IPS-18c (cell line): ENCODE data around the gene CYP2U1.

Source experiments
- H3K4me3 ChIP-seq: 2 replicates; pipeline ENCODE4 v1.7.0; 2013; ENCODE audit warnings: low read depth, mild to moderate bottlenecking, low read length, moderate library complexity; ENCODE audit not compliant: insufficient read depth
- H3K9me3 ChIP-seq: one replicate; pipeline ENCODE4 v1.6.1; 2013; ENCODE audit warnings: mild to moderate bottlenecking, low read length, moderate library complexity; ENCODE audit not compliant: control insufficient read depth, insufficient read depth

Gene CYP2U1

GRCh38 chr4:107996949-107997788, 65.8 kb downstream of the CYP2U1 start:
- no peak overlapping the region for H3K4me3 ChIP-seq
- no peaks in the 10 kb centered on the region for H3K9me3 ChIP-seq

- H3K9me3 ChIP-seq = no peaks in the 10 kb centered on the region
- H3K4me3 ChIP-seq = no peak overlapping the region
These were observed 66.4 kb downstream of the CYP2U1 start for GRCh38 chr4:107997794-107998193.

- Histone ChIP-seq H3K9me3 (no peaks in the 10 kb centered on the region), H3K4me3 (no peak overlapping the region)
These were observed 68.7 kb downstream of the CYP2U1 start for GRCh38 chr4:107999932-108000539.

DNA sequence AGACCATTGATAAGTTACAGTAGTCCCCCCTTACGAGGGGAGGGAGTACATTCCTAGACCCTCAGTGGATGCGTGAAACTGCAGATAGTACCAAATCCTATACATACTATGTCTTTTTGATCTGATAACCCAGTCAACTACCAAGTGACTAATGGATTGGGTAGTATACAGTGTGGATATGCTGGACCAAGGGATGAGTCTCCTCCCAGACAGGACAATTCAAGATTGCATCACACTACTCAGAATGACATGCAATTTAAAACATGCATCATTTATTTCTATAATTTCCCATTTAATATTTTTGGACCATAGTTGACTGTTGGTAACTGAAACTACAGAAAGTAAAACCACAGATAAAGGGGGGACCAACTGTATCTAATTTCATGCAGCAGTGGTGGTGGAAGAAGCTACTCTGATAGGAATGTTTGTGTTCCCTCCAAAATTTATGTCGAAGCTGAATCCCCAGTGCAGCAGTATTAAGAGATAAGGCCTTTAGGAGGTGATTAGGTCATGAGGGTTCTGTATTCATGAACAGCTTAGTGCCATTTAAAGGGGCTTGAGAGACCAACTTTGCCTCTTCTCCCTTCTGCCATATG, 70.3 kb downstream of the CYP2U1 start:
- no peaks in the 10 kb centered on the region for H3K9me3 ChIP-seq
- no peak overlapping the region for H3K4me3 ChIP-seq
